Central memory CD8-positive, alpha-beta T cell (primary cell): Measurements from ENCODE around the gene NDUFS5.
A peak's percentile ranks its signal among the peaks of the same experiment; 100 is the strongest.
"Not testable (repeated sequence)": the region's sequence is repeated elsewhere in the genome, so short reads cannot be mapped to it uniquely, and the experiment has no call there.

ENCODE experiments used
- ATAC-seq: fragments of 150-1000 bp; cut with Tn5 transposase; replicated peaks from 2 replicates; pipeline ENCODE4 v1.10.0; 2022; ENCODE audit warnings: mild to moderate bottlenecking, moderate FRiP score, moderate number of reproducible peaks; ENCODE audit not compliant: poor library complexity, severe bottlenecking; ENCODE audit errors: extremely low read depth
- DNase-seq, 2 donors: peaks; one replicate each; pipeline ENCODE4 v3.0.0; 2021; ENCODE audit warnings: low spot score in 2 of 2
- H3K27ac Mint-ChIP-seq: one replicate; pipeline ENCODE4 v1.8.0; 2022; ENCODE audit warnings: low read depth, mild to moderate bottlenecking, moderate library complexity, mixed read lengths
- H3K27me3 Mint-ChIP-seq: one replicate; pipeline ENCODE4 v1.8.0; 2022; ENCODE audit warnings: mixed read lengths
- H3K36me3 Mint-ChIP-seq: one replicate; pipeline ENCODE4 v1.8.0; 2022; ENCODE audit warnings: mild to moderate bottlenecking, moderate library complexity, mixed read lengths; ENCODE audit not compliant: insufficient read depth
- H3K4me1 Mint-ChIP-seq: one replicate; pipeline ENCODE4 v1.8.0; 2022; ENCODE audit warnings: mixed read lengths
- H3K4me3 Mint-ChIP-seq: one replicate; pipeline ENCODE4 v1.8.0; 2022; ENCODE audit warnings: mild to moderate bottlenecking, moderate library complexity, mixed read lengths
- H3K9me3 Mint-ChIP-seq: one replicate; pipeline ENCODE4 v1.8.0; 2022; ENCODE audit warnings: mixed read lengths

Gene NDUFS5

GRCh38 chr1:39051956-39052355 is 25.8 kb downstream of the NDUFS5 start:
- no peak for ATAC-seq
- DNase-seq: no peak
- Mint-ChIP-seq H3K4me1 (peaks cover 6% of the 10 kb centered on the region), H3K27me3 (no peaks in the 10 kb centered on the region), H3K27ac (no peak overlapping the region), H3K36me3 (peaks cover 2% of the 10 kb centered on the region), H3K4me3 (no peak overlapping the region), H3K9me3 (no peaks in the 10 kb centered on the region)

GRCh38 chr1:39055213-39055710 is 29.1 kb downstream of the NDUFS5 start:
- H3K4me1 Mint-ChIP-seq, H3K36me3 Mint-ChIP-seq, DNase-seq, H3K27ac Mint-ChIP-seq, H3K9me3 Mint-ChIP-seq, H3K27me3 Mint-ChIP-seq, ATAC-seq, H3K4me3 Mint-ChIP-seq: not testable (repeated sequence)

GRCh38 chr1:39061516-39061915 is 35.4 kb downstream of the NDUFS5 start:
- H3K27ac Mint-ChIP-seq, DNase-seq, H3K4me1 Mint-ChIP-seq, H3K9me3 Mint-ChIP-seq, H3K27me3 Mint-ChIP-seq, H3K4me3 Mint-ChIP-seq, H3K36me3 Mint-ChIP-seq, ATAC-seq: not testable (repeated sequence)

DNA sequence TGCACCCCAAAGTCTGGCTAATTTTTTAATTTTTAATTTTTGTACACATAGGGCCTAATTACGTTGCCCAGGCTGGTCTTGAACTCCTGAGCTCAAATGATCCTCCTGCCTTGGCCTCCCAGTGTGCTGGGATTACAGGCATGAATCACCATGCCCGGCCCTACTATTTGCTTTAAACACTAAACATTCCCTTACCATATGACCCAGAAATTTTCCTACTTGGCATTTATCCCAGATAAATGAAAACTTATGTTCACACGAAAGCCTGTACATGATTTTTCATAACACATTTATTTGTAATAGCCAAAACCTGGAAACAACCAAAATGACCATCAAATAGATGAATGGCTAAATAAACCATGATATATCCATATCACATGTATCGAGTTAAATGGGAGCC is 35.8 kb downstream of the NDUFS5 start:
- Mint-ChIP-seq H3K4me3 (no peak overlapping the region), H3K4me1 (no peaks in the 10 kb centered on the region), H3K27ac (no peak overlapping the region), H3K27me3 (no peaks in the 10 kb centered on the region), H3K36me3 (no peaks in the 10 kb centered on the region), H3K9me3 (no peaks in the 10 kb centered on the region)
- DNase-seq (no peak), ATAC-seq (no peak)

- H3K4me3 Mint-ChIP-seq: no peak overlapping the region
- ATAC-seq (no peak), DNase-seq (no peak)
- no peaks in the 10 kb centered on the region for H3K4me1 Mint-ChIP-seq
- no peaks in the 10 kb centered on the region for H3K36me3 Mint-ChIP-seq
- no peak overlapping the region for H3K27ac Mint-ChIP-seq
- H3K9me3 Mint-ChIP-seq: no peaks in the 10 kb centered on the region
- H3K27me3 Mint-ChIP-seq: no peaks in the 10 kb centered on the region
These were observed 37.0 kb downstream of the NDUFS5 start for GRCh38 chr1:39063191-39063590.

GRCh38 chr1:39063775-39064174 is 37.6 kb downstream of the NDUFS5 start:
- no peak for DNase-seq
- H3K27ac Mint-ChIP-seq: no peak overlapping the region
- no peak overlapping the region for H3K4me3 Mint-ChIP-seq
- H3K36me3 Mint-ChIP-seq: no peaks in the 10 kb centered on the region
- no peaks in the 10 kb centered on the region for H3K4me1 Mint-ChIP-seq
- no peaks in the 10 kb centered on the region for H3K9me3 Mint-ChIP-seq
- no peaks in the 10 kb centered on the region for H3K27me3 Mint-ChIP-seq
- ATAC-seq: no peak

- no peak overlapping the region for H3K27ac Mint-ChIP-seq
- ATAC-seq (no peak), DNase-seq (no peak)
- H3K4me3 Mint-ChIP-seq: no peak overlapping the region
- H3K9me3 Mint-ChIP-seq: no peaks in the 10 kb centered on the region
- no peaks in the 10 kb centered on the region for H3K27me3 Mint-ChIP-seq
- no peaks in the 10 kb centered on the region for H3K4me1 Mint-ChIP-seq
- no peaks in the 10 kb centered on the region for H3K36me3 Mint-ChIP-seq
These were observed 39.4 kb downstream of the NDUFS5 start for GRCh38 chr1:39065542-39065941.

DNA sequence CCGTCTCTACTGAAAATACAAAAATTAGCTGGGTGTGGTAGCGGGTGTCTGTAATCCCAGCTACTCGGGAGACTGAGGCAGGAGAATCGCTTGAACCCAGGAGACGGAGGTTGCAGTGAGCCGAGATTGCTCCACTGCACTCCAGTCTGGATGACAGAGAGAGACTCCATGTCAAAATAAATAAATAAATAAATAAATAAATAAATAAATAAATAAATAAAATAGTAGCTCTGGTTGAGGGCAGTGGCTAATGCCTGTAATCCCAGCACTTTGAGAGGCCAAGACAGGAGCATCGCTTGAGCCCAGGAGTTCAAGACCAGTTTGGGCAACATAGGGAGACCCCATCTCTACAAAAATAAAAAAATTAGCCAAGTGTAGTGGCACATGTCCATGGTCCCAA is 42.1 kb downstream of the NDUFS5 start:
- H3K36me3 Mint-ChIP-seq, DNase-seq, H3K9me3 Mint-ChIP-seq, H3K27me3 Mint-ChIP-seq, ATAC-seq, H3K27ac Mint-ChIP-seq, H3K4me3 Mint-ChIP-seq, H3K4me1 Mint-ChIP-seq: not testable (repeated sequence)

GRCh38 chr1:39071557-39071956 is 45.4 kb downstream of the NDUFS5 start:
- not testable (repeated sequence) for H3K9me3 Mint-ChIP-seq, H3K4me3 Mint-ChIP-seq

DNA sequence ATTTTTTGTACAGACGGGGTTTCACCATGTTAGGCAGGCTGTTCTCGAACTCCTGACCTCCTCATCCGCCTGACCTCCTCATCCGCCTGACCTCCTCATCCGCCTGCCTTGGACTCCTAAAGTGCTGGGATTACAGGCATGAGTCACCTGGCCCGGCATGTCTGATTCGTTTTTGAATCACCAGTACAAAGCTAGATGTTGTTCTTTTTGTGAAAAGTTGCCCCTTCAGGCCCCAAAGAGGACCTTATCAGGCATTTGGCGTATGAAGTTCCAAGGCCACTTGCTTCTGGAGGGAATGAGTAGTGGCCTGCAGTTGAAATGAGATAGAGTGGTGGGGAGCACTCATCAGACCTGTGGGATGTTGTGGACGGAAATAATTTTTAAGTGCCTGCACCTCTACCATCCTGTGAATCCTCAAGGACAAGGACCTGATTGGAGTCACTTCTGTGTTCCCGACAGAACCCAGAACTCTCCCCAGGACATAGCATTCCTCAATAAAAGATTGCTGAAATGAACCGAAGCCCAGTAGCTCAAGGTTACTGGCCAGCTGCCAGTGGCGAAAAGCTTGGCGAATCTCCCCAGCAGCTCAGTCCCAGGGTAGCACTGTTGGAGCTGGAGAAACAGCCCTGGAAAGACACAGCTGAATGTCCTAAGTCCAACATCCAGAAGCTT is 50.1 kb downstream of the NDUFS5 start:
- ATAC-seq (no peak), DNase-seq (no peak)
- no peaks in the 10 kb centered on the region for H3K36me3 Mint-ChIP-seq
- no peak overlapping the region for H3K4me3 Mint-ChIP-seq
- peaks cover 9% of the 10 kb centered on the region for H3K4me1 Mint-ChIP-seq
- H3K9me3 Mint-ChIP-seq: no peaks in the 10 kb centered on the region
- H3K27ac Mint-ChIP-seq: no peak overlapping the region
- peaks cover 18% of the 10 kb centered on the region for H3K27me3 Mint-ChIP-seq

More at GRCh38 chr1:39071557-39071956, 45.4 kb downstream of the NDUFS5 start:
- not testable (repeated sequence) for ATAC-seq, H3K27ac Mint-ChIP-seq, H3K27me3 Mint-ChIP-seq, H3K4me1 Mint-ChIP-seq, H3K36me3 Mint-ChIP-seq, DNase-seq

DNA sequence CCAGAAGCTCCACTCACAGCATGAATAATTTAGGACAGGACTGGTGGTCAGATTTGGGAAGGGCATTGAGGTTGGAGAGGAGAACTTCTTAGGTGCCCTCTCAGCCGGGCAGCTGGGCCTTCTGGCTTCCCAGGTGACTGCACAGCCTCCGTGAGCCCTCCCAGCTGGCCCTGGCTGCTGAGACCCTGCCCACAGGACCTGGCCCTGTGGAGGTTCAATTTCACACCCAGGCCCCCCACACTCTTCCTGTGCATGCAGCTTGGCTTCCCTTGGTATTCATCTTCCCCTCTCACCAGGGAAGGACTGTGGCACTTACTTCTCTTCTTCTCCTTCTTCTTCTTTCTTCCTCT is 50.6 kb downstream of the NDUFS5 start:
- H3K4me3 Mint-ChIP-seq: no peak overlapping the region
- H3K27me3 Mint-ChIP-seq: peaks cover 18% of the 10 kb centered on the region
- H3K4me1 Mint-ChIP-seq: peaks cover 9% of the 10 kb centered on the region
- no peaks in the 10 kb centered on the region for H3K36me3 Mint-ChIP-seq
- no peak for DNase-seq
- no peak overlapping the region for H3K27ac Mint-ChIP-seq
- no peaks in the 10 kb centered on the region for H3K9me3 Mint-ChIP-seq
- no peak for ATAC-seq

- Mint-ChIP-seq H3K36me3 (no peaks in the 10 kb centered on the region), H3K27ac (no peak overlapping the region), H3K4me1 (peaks cover 9% of the 10 kb centered on the region), H3K4me3 (peak overlapping the region; percentile 79), H3K9me3 (no peaks in the 10 kb centered on the region), H3K27me3 (peaks cover 51% of the 10 kb centered on the region)
- ATAC-seq: no peak
- DNase-seq: no peak
These were observed 54.2 kb downstream of the NDUFS5 start for GRCh38 chr1:39080269-39080826.

DNA sequence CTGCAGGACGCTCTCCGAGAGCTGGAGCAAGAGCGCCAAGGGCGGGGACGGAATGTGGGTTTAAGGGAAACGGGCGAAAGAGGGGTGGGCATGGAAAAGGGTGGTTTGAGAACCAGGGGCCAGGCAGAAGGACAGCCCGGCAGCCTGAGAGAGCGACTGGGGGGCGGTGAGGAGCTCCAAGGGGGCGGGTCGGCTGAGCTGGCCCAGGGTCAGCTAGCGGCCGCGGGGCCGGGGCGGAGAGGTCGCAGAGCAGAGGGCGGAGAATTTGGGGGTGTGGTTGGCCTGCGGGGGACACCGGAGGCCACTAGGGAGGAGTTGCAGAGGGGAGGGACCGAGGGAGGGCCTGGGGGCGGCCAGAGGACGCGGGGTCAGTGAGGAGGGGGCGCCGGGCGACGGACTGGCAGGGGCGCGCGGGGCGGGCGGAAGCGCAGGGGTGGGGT is 54.7 kb downstream of the NDUFS5 start:
- Mint-ChIP-seq H3K4me3 (peak overlapping the region; percentile 79), H3K9me3 (no peaks in the 10 kb centered on the region), H3K27me3 (peaks cover 51% of the 10 kb centered on the region), H3K36me3 (no peaks in the 10 kb centered on the region), H3K27ac (no peak overlapping the region), H3K4me1 (peaks cover 9% of the 10 kb centered on the region)
- ATAC-seq: no peak
- DNase-seq: no peak
